DND-41 (cell line): ENCODE measurements around the gene KRTAP9-8.

Source experiments
- CTCF ChIP-seq: IDR thresholded peaks from 2 replicates; pipeline ENCODE4 v1.5.1; 2012; ENCODE audit warnings: borderline replicate concordance, low read length, moderate library complexity, mild to moderate bottlenecking; ENCODE audit not compliant: poor library complexity, severe bottlenecking; ENCODE audit errors: extremely low read depth
- EZH2 ChIP-seq: IDR thresholded peaks from 3 replicates; pipeline ENCODE4 v1.6.1; 2012; ENCODE audit warnings: borderline replicate concordance, low read depth, mild to moderate bottlenecking, moderate library complexity, low read length, inconsistent platforms; ENCODE audit not compliant: severe bottlenecking

- TF ChIP-seq CTCF (no peak), EZH2 (no peak)
Measured at GRCh38 chr17:41284043-41284442, 46.2 kb downstream of the KRTAP9-8 start.
